NB4 (cell line): ENCODE measurements around the gene TMC6.

ENCODE experiments used
- POLR2A ChIP-seq: IDR thresholded peaks from 2 replicates; pipeline ENCODE4 v1.6.1; 2011; ENCODE audit warnings: mild to moderate bottlenecking; ENCODE audit not compliant: insufficient read length; ENCODE audit errors: extremely low read depth
- TF ChIP-seq, protein P1 (sequence below): IDR thresholded peaks from 2 replicates; pipeline ENCODE4 v1.6.1; 2011; ENCODE audit warnings: low read depth, low read length
- TF ChIP-seq, protein P2 (sequence below): IDR thresholded peaks from one replicate; pipeline ENCODE4 v1.5.1; 2012; ENCODE audit warnings: low read depth, low read length

DNA sequence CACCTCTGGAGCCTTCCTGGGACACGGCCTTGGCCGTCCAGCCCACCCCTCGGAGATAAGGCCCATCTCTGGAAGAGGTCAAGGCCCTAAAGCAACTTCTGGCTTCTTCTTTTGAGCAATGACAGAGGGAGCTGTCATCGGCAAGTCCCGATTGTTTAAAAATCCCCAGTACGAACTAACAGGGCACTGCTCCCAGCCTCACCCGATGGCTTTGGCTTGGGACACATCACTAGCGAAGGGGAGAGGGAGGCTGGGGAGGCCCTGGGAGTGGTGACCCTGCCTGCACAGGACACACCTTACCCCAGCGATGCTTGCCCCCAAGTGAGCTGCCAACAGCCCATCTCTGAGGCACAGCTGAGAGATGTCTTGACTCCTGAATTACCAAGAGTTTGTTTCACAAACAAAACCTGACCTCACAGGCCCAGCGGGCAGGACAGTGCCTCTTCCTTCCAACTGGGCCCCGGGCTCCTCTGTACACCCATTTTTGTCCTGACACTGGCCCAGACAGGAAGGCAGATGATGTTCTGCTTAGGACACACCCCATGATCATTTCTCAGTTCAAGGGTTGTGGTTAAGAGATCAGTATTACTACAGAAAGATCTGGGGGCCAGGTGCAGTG is 44.7 kb upstream of the TMC6 start:
- TF ChIP-seq, protein P1, sequence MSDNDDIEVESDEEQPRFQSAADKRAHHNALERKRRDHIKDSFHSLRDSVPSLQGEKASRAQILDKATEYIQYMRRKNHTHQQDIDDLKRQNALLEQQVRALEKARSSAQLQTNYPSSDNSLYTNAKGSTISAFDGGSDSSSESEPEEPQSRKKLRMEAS, result no peak
- TF ChIP-seq POLR2A, result no peak
- TF ChIP-seq, protein P2, sequence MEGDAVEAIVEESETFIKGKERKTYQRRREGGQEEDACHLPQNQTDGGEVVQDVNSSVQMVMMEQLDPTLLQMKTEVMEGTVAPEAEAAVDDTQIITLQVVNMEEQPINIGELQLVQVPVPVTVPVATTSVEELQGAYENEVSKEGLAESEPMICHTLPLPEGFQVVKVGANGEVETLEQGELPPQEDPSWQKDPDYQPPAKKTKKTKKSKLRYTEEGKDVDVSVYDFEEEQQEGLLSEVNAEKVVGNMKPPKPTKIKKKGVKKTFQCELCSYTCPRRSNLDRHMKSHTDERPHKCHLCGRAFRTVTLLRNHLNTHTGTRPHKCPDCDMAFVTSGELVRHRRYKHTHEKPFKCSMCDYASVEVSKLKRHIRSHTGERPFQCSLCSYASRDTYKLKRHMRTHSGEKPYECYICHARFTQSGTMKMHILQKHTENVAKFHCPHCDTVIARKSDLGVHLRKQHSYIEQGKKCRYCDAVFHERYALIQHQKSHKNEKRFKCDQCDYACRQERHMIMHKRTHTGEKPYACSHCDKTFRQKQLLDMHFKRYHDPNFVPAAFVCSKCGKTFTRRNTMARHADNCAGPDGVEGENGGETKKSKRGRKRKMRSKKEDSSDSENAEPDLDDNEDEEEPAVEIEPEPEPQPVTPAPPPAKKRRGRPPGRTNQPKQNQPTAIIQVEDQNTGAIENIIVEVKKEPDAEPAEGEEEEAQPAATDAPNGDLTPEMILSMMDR, result no peak
